ENCODE data around the gene IL24.

GRCh38 chr1:206863266-206863665 lies 34.0 kb upstream of the IL24 start:
- TF ChIP-seq CTCF (IDR thresholded peaks at IDR 0.05): no peak
- TF ChIP-seq EP300 (IDR thresholded peaks at IDR 0.05; ENCODE audit: low read depth): no peak
- TF ChIP-seq POLR2A (IDR thresholded peaks at IDR 0.05): no peak
- TF ChIP-seq POLR2AphosphoS5 (IDR thresholded peaks at IDR 0.05): no peak
